ENCODE data around the gene TMEM272.

Gene TMEM272

DNA sequence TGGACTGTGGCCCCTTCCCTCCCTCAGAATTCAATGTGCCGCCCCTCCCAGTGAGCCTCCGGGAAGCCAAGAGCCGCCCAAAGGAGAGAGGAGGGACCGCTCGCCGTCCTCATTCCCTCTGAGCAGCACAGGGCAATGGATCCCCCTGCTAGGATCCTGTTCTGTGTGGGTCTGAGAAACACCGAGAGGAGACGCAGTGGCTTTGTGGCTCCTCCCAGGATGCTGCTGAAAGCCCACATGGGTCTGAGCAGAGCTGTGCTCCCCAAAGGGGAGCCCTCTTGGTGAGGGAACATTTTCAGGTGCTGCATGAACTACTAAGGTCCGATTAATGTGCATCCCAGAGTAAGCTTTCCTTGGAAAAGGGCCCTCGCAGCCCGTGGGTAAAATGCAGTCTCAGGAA lies 71.5 kb downstream of the TMEM272 start:
- no peak for DNase-seq (ENCODE audit: low spot score)
- TF ChIP-seq, protein P1, sequence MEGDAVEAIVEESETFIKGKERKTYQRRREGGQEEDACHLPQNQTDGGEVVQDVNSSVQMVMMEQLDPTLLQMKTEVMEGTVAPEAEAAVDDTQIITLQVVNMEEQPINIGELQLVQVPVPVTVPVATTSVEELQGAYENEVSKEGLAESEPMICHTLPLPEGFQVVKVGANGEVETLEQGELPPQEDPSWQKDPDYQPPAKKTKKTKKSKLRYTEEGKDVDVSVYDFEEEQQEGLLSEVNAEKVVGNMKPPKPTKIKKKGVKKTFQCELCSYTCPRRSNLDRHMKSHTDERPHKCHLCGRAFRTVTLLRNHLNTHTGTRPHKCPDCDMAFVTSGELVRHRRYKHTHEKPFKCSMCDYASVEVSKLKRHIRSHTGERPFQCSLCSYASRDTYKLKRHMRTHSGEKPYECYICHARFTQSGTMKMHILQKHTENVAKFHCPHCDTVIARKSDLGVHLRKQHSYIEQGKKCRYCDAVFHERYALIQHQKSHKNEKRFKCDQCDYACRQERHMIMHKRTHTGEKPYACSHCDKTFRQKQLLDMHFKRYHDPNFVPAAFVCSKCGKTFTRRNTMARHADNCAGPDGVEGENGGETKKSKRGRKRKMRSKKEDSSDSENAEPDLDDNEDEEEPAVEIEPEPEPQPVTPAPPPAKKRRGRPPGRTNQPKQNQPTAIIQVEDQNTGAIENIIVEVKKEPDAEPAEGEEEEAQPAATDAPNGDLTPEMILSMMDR (IDR thresholded peaks at IDR 0.05; ENCODE audit: extremely low read depth, missing control alignments): no peak

DNA sequence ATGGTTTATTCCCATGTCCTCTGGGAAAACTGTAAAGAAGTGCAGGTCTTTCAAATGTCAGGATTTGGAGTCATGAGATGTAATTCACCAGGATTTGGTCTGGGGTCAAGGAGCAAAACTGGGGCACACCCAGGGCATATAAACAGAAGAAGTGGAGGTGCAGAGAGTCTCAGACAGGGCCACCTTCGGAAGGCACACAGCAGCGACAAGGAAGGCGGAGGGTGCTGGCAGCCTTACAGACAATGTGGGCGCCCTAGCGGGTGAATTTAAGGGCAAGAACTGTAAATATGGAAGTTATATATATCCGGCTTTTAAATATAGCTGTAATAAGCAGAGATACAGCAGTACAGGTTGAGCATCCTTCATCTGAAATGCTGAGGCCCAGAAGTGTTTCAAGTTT lies 72.2 kb downstream of the TMEM272 start:
- TF ChIP-seq, protein P1 (IDR thresholded peaks at IDR 0.05; ENCODE audit: extremely low read depth, missing control alignments): no peak
- no peak for DNase-seq (ENCODE audit: low spot score)

DNA sequence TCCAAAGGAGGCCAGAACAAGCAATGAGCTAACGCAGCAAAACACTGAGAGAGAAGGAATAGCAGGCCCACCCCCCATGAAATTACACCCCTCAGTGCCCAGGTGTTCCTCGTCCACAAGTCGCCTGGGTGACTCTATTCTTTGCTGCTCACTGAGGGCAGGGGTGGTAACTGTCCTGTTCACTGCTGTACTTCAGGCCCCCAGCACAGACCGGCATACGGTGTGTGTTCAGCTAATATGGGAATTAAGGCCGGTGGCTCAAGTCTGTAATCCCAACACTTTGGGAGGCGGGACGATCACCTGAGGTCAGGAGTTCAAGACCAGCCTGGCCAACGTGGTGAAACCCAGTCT lies 72.9 kb downstream of the TMEM272 start:
- DNase-seq (ENCODE audit: low spot score): no peak
- TF ChIP-seq, protein P1 (IDR thresholded peaks at IDR 0.05; ENCODE audit: extremely low read depth, missing control alignments): no peak

DNA sequence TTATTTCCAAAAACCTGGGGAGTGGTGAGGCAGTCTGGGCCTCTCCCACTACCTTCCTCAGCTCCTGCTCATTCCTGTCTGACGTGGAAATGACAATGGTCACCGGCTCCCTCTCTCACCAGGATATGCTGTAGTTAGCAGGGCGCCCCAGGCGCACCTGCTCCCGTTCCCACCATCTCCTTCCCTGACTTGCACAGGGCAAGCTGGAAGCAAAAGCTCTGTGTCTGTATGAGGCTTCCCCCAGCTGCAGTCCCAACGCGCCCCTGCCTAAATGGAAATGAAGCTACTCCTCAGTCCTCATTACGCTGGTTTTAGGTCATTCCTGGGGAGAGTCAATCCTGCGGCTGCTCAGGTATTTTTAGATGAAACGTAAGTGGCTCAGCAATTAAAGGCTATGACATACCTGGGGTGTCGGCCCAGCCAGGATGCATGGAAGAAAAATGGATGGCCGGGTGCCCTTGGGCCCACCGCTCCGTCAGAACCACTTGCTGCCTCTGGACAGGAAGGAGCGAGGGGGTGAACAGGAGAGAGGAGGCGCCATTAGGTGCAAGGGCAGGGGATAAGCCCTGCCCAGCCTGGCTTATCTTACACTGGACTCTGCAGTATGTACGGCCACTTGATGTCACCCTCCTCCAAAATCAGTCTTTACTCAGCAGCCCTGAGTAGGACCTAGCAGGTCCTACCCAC lies 73.4 kb downstream of the TMEM272 start:
- no peak for DNase-seq (ENCODE audit: low spot score)

DNA sequence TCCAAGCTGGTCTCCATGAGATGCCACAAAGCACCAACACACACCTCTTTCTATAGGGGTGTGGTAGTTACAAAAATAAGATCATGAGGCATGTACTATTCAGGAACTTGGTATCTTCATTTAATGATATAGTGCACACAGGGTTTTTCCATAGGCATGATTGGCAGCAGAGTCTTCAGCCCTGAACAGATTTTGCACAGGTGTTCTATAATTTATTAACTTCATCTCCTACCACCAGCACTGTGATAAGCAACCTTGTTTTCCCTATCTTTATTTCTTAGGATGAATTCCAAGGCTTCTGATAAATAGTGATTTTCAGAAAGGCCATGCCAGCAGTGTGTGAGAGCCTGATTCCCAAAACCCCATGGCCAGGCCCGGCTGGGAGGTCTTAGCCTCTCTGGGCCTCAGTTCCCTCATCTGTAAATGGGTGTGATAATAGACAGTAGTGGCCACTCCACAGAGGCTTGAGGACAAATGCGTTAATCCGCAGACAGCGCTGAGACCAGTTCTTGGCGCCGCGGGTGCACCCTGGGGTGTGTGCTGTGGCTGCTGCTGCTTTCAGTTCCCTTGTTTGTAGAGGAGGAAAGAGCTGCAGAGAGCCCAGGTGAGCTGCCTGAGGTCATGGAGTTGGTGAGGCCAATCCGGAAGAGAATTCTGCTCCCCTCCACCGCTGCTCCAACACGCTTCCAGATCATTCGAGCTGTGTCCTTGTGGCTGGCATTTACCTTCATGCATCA lies 74.1 kb downstream of the TMEM272 start:
- no peak for DNase-seq (ENCODE audit: low spot score)
- TF ChIP-seq, protein P1 (IDR thresholded peaks at IDR 0.05; ENCODE audit: extremely low read depth, missing control alignments): no peak

More for the DNA sequence above, 73.4 kb downstream of the TMEM272 start:
- TF ChIP-seq, protein P1 (IDR thresholded peaks at IDR 0.05; ENCODE audit: extremely low read depth, missing control alignments): no peak

DNA sequence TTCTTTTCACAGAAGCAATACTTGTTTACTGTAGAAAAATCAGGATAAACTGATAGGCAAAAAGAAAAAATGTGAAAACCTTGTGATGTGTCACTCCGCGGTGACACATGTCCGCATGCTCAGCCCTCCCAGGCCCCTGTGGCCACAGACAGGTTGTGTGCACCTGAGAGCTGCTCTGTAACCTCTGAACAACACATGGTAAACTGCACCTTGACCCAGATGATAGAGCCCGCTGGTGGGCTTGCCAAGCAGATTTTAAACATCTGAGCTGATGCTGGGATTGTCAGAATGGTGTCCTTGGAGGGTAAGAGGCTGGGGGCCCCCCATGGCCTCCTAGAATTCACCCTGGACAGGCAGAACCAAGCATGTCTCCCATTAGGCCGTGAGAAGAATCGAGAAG lies 74.8 kb downstream of the TMEM272 start:
- TF ChIP-seq, protein P1 (IDR thresholded peaks at IDR 0.05; ENCODE audit: extremely low read depth, missing control alignments): no peak
- no peak for DNase-seq (ENCODE audit: low spot score)

DNA sequence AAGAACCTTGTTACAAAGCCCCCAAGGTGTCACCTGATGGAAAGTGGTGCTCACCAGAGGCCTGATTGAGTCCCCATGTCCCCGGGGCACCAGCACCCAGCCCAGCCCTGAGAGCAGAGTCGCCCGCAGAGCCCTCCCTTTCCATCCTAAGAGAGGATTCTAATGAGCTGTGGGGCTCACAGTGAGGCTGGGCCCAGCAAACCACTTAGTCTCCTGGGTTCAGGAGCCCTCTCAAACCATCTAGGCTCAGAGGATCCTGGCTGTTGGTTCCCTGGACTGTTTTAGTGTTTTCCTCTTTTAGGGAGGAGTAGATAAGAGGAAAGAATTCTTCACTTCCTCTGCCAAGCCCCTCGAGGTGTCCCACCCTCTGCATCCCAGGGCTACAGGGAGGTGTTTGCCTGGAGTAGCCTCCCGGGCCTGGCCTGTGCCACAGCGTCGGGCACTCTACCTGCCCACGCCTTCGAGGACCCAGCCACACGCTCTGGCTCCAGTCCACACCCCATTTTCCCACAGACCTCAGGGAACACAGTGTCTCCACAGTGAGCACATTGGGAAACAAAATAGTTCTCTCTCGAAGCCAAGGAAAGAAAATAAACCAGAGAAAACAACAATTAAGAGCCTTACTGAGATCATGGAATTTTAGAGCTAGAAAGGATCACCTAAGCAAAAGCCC lies 75.4 kb downstream of the TMEM272 start:
- no peak for DNase-seq (ENCODE audit: low spot score)
- TF ChIP-seq, protein P1 (IDR thresholded peaks at IDR 0.05; ENCODE audit: extremely low read depth, missing control alignments): no peak
